ENCODE measurements around the gene CRACR2A.

Gene CRACR2A

GRCh38 chr12:3631272-3631637, 121.7 kb downstream of the CRACR2A start:
- no peak overlapping the region for H3K4me2 ChIP-seq (ENCODE audit: low read depth, low read length)
- no peak for TF ChIP-seq EZH2phosphoT487 (IDR thresholded peaks at IDR 0.05; ENCODE audit: low read length)
- TF ChIP-seq CTCF (IDR thresholded peaks at IDR 0.05; ENCODE audit: low read length) = no peak
- TF ChIP-seq EZH2 (optimal IDR thresholded peaks at IDR 0.05; ENCODE audit: low read depth, low read length) = no peak
- H3K4me1 ChIP-seq (ENCODE audit: low read length) = no peaks in the 10 kb centered on the region
- no peaks in the 10 kb centered on the region for H3K9me3 ChIP-seq (replicated peaks; ENCODE audit: insufficient read depth, low read length)
- no peak overlapping the region for H3K27ac ChIP-seq (ENCODE audit: low read length)
- no peaks in the 10 kb centered on the region for H4K20me1 ChIP-seq (ENCODE audit: insufficient read depth, low read length)
- H3K27me3 ChIP-seq (replicated peaks; ENCODE audit: insufficient read depth, low read length) = no peaks in the 10 kb centered on the region
- H3F3A ChIP-seq (ENCODE audit: insufficient read depth, low read length) = no peaks in the 10 kb centered on the region
- H3K36me3 ChIP-seq (replicated peaks; ENCODE audit: insufficient read depth, low read length) = no peaks in the 10 kb centered on the region
- H2AFZ ChIP-seq (ENCODE audit: low read length) = no peak overlapping the region
- H3K9me2 ChIP-seq (replicated peaks; ENCODE audit: insufficient read depth, low read length) = no peaks in the 10 kb centered on the region
- H3K9ac ChIP-seq (ENCODE audit: low read length) = no peak overlapping the region
- no peaks in the 10 kb centered on the region for H3K79me2 ChIP-seq (ENCODE audit: low read length)
- DNase-seq = no peak
- no peak overlapping the region for H3K4me3 ChIP-seq (ENCODE audit: low read length)

- Histone ChIP-seq H3F3A (ENCODE audit: insufficient read depth, low read length) (no peaks in the 10 kb centered on the region), H3K9me3 (replicated peaks; ENCODE audit: insufficient read depth, low read length) (no peaks in the 10 kb centered on the region), H3K36me3 (replicated peaks; ENCODE audit: insufficient read depth, low read length) (no peaks in the 10 kb centered on the region), H3K9ac (ENCODE audit: low read length) (no peak overlapping the region), H3K4me3 (ENCODE audit: low read length) (no peak overlapping the region), H3K4me2 (ENCODE audit: low read depth, low read length) (no peak overlapping the region), H3K79me2 (ENCODE audit: low read length) (no peaks in the 10 kb centered on the region), H3K27ac (ENCODE audit: low read length) (no peak overlapping the region), H2AFZ (ENCODE audit: low read length) (no peak overlapping the region), H4K20me1 (ENCODE audit: insufficient read depth, low read length) (no peaks in the 10 kb centered on the region), H3K27me3 (replicated peaks; ENCODE audit: insufficient read depth, low read length) (no peaks in the 10 kb centered on the region), H3K4me1 (ENCODE audit: low read length) (no peaks in the 10 kb centered on the region), H3K9me2 (replicated peaks; ENCODE audit: insufficient read depth, low read length) (no peaks in the 10 kb centered on the region)
- TF ChIP-seq CTCF (IDR thresholded peaks at IDR 0.05; ENCODE audit: low read length) = no peak
- no peak for TF ChIP-seq EZH2phosphoT487 (IDR thresholded peaks at IDR 0.05; ENCODE audit: low read length)
- no peak for DNase-seq
Measured at GRCh38 chr12:3630621-3631271, 122.2 kb downstream of the CRACR2A start.

- no peaks in the 10 kb centered on the region for H3K9me3 ChIP-seq (replicated peaks; ENCODE audit: insufficient read depth, low read length)
- no peaks in the 10 kb centered on the region for H3K9me2 ChIP-seq (replicated peaks; ENCODE audit: insufficient read depth, low read length)
- no peak overlapping the region for H3K4me2 ChIP-seq (ENCODE audit: low read depth, low read length)
- no peaks in the 10 kb centered on the region for H3K79me2 ChIP-seq (ENCODE audit: low read length)
- H4K20me1 ChIP-seq (ENCODE audit: insufficient read depth, low read length) = no peaks in the 10 kb centered on the region
- H3K9ac ChIP-seq (ENCODE audit: low read length) = no peak overlapping the region
- DNase-seq = no peak
- no peak for TF ChIP-seq CTCF (IDR thresholded peaks at IDR 0.05; ENCODE audit: low read length)
- TF ChIP-seq EZH2 (optimal IDR thresholded peaks at IDR 0.05; ENCODE audit: low read depth, low read length) = no peak
- TF ChIP-seq EZH2phosphoT487 (IDR thresholded peaks at IDR 0.05; ENCODE audit: low read length) = no peak
- no peaks in the 10 kb centered on the region for H3F3A ChIP-seq (ENCODE audit: insufficient read depth, low read length)
- H2AFZ ChIP-seq (ENCODE audit: low read length) = no peak overlapping the region
- no peak overlapping the region for H3K27ac ChIP-seq (ENCODE audit: low read length)
- H3K36me3 ChIP-seq (replicated peaks; ENCODE audit: insufficient read depth, low read length) = no peaks in the 10 kb centered on the region
- no peaks in the 10 kb centered on the region for H3K4me1 ChIP-seq (ENCODE audit: low read length)
- no peak overlapping the region for H3K4me3 ChIP-seq (ENCODE audit: low read length)
- H3K27me3 ChIP-seq (replicated peaks; ENCODE audit: insufficient read depth, low read length) = no peaks in the 10 kb centered on the region
Measured at GRCh38 chr12:3630111-3630510, 122.8 kb downstream of the CRACR2A start.

Measured in MM.1S (cell line).